Measurements from ENCODE around the gene CLIC4. TPM values are rescaled to one million over a fixed set of nuclear protein-coding genes. Genes with fewer than 3 reads are reported as not detected.
A peak's percentile ranks its signal among the peaks of the same experiment; 100 is the strongest.
"Not testable (repeated sequence)": the region's sequence is repeated elsewhere in the genome, so short reads cannot be mapped to it uniquely, and the experiment has no call there.

Gene CLIC4
- total RNA-seq, 1 experiment from 2014 or later: 123 TPM

DNA sequence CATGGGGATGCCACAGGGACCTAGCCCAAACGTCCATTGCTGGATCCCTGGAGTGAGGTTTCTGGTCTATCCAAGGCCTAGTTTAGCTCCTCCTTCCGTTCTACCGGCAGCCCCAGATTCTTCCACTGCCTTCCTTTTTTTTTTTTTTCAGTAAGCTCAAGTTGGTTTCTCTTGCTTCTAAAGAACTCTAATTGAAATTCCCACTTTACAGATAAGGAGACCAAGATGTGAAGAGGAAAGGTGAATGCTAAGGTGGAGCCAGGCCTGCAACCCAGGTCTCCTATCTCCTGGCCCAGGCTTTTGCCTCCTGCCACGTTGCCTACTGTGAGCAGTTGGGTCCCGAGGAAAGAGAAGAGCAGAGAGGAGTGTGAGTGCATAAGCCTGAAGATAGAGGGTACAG is 31.5 kb upstream of the CLIC4 start:
- DNase-seq (ENCODE audit: low read depth, low spot score): no peak
- in situ Hi-C loops (cut with HindIII; ENCODE audit: low pct_unique_long_range_greater_than_20kb, low sequenced_read_pairs): no loop called here

DNA sequence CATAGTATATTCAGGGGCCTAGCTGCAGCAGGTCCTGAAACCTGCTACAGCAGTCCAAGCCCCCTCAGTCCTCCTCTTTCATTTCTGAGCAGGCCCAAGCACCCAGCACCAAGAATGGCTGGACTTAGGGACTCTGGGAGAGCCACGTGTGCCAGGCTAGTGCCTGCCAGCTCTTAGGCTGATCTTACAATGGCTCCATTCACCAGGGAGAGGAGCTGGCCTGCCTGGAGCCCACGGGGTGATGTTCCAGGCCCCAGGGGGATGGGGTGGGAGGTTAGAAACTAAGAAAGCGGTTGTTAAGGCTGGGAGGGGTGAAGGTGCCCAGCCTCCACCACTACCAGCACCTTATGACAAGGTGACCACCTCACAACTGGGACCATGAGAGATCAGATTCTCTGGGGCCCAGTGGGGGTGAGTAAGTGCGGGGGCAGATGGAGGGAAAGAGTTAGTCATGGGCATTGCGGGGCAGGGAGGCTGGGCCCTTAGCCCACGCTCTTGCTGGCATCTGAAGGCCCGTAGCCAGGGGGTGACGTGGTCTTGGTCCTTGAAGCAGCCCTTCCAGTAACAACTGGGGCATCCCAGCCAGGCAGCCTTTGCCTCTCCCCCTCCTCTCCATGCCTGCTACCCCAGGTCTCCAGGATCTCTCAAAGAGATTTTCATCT is 30.3 kb upstream of the CLIC4 start:
- in situ Hi-C loops (cut with HindIII; ENCODE audit: low pct_unique_long_range_greater_than_20kb, low sequenced_read_pairs): no loop called here
- DNase-seq (ENCODE audit: low read depth, low spot score): peak; percentile 95

DNA sequence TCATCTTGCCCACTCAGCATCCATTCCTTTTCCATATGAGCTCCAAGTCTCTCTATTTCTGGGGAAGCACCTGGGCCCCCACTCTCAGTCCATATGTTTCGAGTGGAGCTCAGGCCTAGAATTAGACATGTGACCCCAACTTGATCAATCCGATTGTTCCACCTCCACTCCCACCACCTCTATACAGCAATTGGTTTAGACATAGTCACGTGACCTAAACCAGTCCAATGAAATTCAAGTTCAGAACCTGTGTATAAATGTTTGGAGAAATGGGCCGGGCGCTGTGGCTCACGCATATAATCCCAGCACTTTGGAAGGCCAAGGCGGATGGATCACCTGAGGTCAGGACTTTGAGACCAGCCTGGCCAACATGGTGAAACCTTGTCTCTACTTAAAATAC is 29.6 kb upstream of the CLIC4 start:
- DNase-seq (ENCODE audit: low read depth, low spot score): no peak
- in situ Hi-C loops (cut with HindIII; ENCODE audit: low pct_unique_long_range_greater_than_20kb, low sequenced_read_pairs): no loop called here

- in situ Hi-C loops (cut with HindIII; ENCODE audit: low pct_unique_long_range_greater_than_20kb, low sequenced_read_pairs): no loop called here
- DNase-seq (ENCODE audit: low read depth, low spot score): no peak
Observed at GRCh38 chr1:24717887-24718650, 27.2 kb upstream of the CLIC4 start.

DNA sequence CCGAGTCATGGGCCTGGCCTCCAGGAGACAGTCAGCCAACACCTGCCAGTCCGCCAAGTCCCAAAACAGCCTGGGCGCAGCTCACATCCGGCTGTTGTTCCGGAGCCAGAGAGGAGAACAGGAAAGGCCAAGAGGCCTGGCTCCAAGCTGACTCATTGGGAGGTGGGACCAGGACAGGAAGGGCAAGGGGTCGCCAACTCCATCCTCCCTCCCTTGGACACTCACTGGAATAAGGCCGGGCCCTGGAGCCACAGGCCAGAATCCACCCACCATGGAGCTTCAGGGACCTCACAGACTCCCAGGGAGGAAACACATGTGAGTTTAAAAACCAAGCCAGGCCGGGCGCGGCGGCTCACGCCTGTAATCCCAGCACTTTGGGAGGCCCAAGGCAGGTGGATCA is 25.1 kb upstream of the CLIC4 start:
- no peak for DNase-seq (ENCODE audit: low read depth, low spot score)

GRCh38 chr1:24721533-24721932 is 23.7 kb upstream of the CLIC4 start:
- DNase-seq (ENCODE audit: low read depth, low spot score): no peak
- in situ Hi-C loops (cut with HindIII; ENCODE audit: low pct_unique_long_range_greater_than_20kb, low sequenced_read_pairs): no loop called here

More for the DNA sequence above, 25.1 kb upstream of the CLIC4 start:
- in situ Hi-C loops (cut with HindIII; ENCODE audit: low pct_unique_long_range_greater_than_20kb, low sequenced_read_pairs): no loop called here

- not testable (repeated sequence) for DNase-seq (ENCODE audit: low read depth, low spot score)
Observed at GRCh38 chr1:24722073-24723035, 22.9 kb upstream of the CLIC4 start.

GRCh38 chr1:24724345-24725208 is 20.7 kb upstream of the CLIC4 start:
- no peak for DNase-seq (ENCODE audit: low read depth, low spot score)
- in situ Hi-C loops (cut with HindIII; ENCODE audit: low pct_unique_long_range_greater_than_20kb, low sequenced_read_pairs): no loop called here

More at GRCh38 chr1:24722073-24723035, 22.9 kb upstream of the CLIC4 start:
- in situ Hi-C loops (cut with HindIII; ENCODE audit: low pct_unique_long_range_greater_than_20kb, low sequenced_read_pairs): not testable (repeated sequence)

GRCh38 chr1:24725209-24725651 is 20.0 kb upstream of the CLIC4 start:
- in situ Hi-C loops (cut with HindIII; ENCODE audit: low pct_unique_long_range_greater_than_20kb, low sequenced_read_pairs): no loop called here
- DNase-seq (ENCODE audit: low read depth, low spot score): no peak

DNA sequence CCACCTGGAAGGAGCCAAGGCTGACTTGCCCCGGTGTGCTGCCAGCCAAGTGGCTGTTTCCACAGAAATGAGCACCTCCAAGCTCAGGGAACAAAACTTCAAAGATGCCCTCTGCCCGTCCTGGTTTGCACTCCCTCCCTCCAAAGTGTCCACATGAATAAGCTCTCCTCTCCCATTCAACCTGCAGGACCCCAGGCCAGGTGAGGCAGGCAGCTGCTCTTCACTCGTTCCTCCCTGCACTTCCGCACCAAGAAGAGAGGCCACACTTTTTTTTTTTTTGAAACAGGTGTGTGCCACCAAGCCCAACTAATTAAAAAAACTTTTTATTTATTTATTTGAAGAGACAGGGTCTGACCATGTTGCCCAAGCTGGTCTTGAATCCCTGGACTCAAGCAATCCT is 18.5 kb upstream of the CLIC4 start:
- in situ Hi-C loops (cut with HindIII; ENCODE audit: low pct_unique_long_range_greater_than_20kb, low sequenced_read_pairs): no loop called here

GRCh38 chr1:24727501-24728216 is 17.6 kb upstream of the CLIC4 start:
- in situ Hi-C loops (cut with HindIII; ENCODE audit: low pct_unique_long_range_greater_than_20kb, low sequenced_read_pairs): no loop called here
- no peak for DNase-seq (ENCODE audit: low read depth, low spot score)

More for the DNA sequence above, 18.5 kb upstream of the CLIC4 start:
- DNase-seq (ENCODE audit: low read depth, low spot score): no peak

- DNase-seq (ENCODE audit: low read depth, low spot score): no peak
- in situ Hi-C loops (cut with HindIII; ENCODE audit: low pct_unique_long_range_greater_than_20kb, low sequenced_read_pairs): no loop called here
Observed at GRCh38 chr1:24728982-24729381, 16.3 kb upstream of the CLIC4 start.

- in situ Hi-C loops (cut with HindIII; ENCODE audit: low pct_unique_long_range_greater_than_20kb, low sequenced_read_pairs): no loop called here
- DNase-seq (ENCODE audit: low read depth, low spot score): no peak
Observed at GRCh38 chr1:24732186-24732885, 12.9 kb upstream of the CLIC4 start.

DNA sequence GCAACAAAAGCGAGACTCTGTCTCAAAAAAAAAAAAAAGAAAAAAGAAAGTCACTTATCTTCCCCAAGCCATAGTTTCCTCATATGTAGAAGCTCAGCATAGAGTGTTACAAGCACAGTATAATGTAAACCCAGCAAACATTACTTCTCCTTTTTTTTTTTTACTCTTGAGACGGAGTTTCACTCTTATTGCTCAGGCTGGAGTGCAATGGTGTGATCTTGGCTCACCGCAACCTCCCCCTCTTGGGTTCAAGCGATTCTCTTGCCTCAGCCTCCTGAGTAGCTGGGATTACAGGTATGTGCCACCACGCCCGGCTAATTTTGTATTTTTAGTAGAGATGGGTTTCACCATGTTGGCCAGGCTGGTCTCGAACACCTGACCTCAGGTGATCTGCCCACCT is 11.9 kb upstream of the CLIC4 start:
- not testable (repeated sequence) for DNase-seq (ENCODE audit: low read depth, low spot score)

GRCh38 chr1:24735156-24735508 is 10.1 kb upstream of the CLIC4 start:
- no peak for DNase-seq (ENCODE audit: low read depth, low spot score)
- in situ Hi-C loops (cut with HindIII; ENCODE audit: low pct_unique_long_range_greater_than_20kb, low sequenced_read_pairs): no loop called here

More for the DNA sequence above, 11.9 kb upstream of the CLIC4 start:
- in situ Hi-C loops (cut with HindIII; ENCODE audit: low pct_unique_long_range_greater_than_20kb, low sequenced_read_pairs): not testable (repeated sequence)

All from SK-MEL-5 (cell line).